ENCODE results near the gene R3HDM4. TPM values are rescaled to one million over a fixed set of nuclear protein-coding genes. Genes with fewer than 3 reads are reported as not detected.
A peak's percentile ranks its signal among the peaks of the same experiment; 100 is the strongest.

R3HDM4 gene
- polyA plus RNA-seq, 4 donors: 29.5 to 52.7 (median 42.3) TPM

DNA sequence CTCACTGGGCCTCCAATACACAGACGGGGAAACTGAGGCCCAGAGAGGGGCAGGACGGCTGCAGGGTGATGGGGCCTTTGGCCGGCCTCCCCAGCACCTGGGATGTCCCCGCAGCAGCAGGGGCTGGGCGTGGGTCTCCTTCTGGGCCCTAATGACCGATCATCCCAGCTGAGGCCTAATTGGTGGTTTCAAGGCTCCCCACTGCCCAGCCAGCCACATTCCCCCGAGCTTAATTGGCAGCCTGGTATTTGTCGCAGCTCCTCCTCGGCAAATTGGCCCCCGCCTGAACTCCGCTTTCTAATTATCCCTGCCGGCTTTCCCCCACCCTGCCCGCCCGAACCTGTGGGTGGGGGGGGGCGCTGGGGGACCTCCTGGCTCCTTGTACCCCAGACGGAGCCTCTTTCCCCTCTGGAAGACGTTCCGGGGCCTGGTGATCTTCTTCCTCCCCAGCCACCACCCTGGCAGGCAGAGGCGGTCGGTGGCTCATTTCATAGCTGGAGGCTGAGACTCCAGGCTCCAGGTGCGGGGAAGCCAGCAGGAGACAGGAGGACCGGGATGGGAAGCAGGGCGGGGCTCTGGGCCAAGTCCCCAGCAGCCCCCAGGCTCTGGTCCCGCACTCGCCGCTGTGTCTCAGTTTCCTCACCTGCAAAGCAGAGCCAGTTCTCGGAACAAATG, 43.9 kb upstream of the R3HDM4 start:
- WGBS, 3 donors: 28 to 57% (median 50%) methylated on average over 24 to 27 of the region's 27 CpGs
- Histone ChIP-seq H3K4me1 (ENCODE audit: control insufficient read depth in 3 of 3, insufficient read depth in 2 of 3, low read depth in 1 of 3, low read length in 2 of 3) (peaks cover 5 to 79% (median 11%) of the 10 kb centered on the region in 3 donors), H3K36me3 (ENCODE audit: control insufficient read depth in 3 of 3, insufficient read depth in 2 of 3, low read depth in 1 of 3, low read length in 3 of 3) (peaks cover 0 to 94% (median 0%) of the 10 kb centered on the region in 3 donors), H3K27me3 (ENCODE audit: control insufficient read depth in 3 of 3, insufficient read depth in 3 of 3, low read length in 3 of 3) (no peaks in the 10 kb centered on the region), H3K4me3 (ENCODE audit: low read depth in 1 of 3, low read length in 3 of 3) (peak overlapping the region in 1 of 3 donors; percentile 54), H3K27ac (ENCODE audit: low read depth in 1 of 3, low read length in 2 of 3) (peak overlapping the region in 1 of 3 donors; percentile 100), H3K9me3 (ENCODE audit: control insufficient read depth in 2 of 2, insufficient read depth in 1 of 2, low read depth in 1 of 2, low read length in 1 of 2) (no peaks in the 10 kb centered on the region)
- DNase-seq (peak in 1 of 2 donors; percentile 84), FAIRE-seq (no peak)

DNA sequence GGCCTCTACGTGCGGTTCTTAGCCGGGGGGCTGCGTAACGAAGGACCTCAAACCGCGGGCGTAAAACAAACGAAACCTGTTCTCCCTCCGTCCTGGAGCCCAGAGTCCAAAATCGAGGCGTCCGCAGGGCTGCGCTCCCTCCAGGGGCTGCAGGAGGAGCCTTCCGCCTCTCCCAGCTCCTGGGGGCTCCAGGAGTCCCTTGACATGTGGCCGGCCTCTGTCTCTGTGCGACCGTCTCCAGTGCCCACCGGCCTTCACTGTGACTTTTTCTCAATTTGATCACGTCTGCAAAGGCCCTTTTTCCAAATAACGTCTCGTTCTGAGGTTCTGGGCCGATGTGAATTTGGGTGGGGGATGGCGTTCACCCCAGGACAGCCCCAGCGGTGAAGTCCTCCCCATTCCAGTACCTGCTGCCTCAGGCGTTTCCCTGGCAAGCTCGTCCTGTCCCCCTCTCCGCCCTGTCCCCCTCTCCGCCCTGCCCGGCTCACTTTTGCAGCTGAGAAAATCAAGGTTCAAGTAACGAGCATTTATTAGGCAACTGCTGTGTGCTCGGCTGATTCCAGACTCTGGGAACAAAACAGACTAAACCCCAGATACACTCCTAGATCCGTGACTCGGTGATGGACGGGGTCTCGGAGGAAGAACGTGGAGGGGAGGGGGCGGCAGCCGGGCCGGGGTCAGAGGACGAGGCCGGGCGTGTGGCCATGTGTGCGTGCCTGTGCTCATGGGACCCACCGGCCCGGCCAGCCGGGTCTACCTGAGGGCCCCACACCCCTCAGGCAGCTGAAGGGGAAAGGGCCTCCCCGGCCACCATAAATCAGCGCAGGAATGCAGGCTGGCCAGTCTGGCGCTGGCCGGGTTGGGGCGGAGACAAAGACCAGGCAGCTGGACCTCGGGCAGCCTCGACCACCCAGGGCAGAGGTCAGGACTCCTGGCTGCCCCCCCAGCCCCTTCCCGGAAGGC, 43.1 kb upstream of the R3HDM4 start:
- WGBS, 3 donors: 54 to 76% (median 60%) methylated on average over 49 to 55 of the region's 55 CpGs
- FAIRE-seq (no peak), DNase-seq (peak in 1 of 2 donors; percentile 89)
- Histone ChIP-seq H3K4me1 (ENCODE audit: control insufficient read depth in 3 of 3, insufficient read depth in 2 of 3, low read depth in 1 of 3, low read length in 2 of 3) (peaks cover 5 to 78% (median 11%) of the 10 kb centered on the region in 3 donors), H3K27me3 (ENCODE audit: control insufficient read depth in 3 of 3, insufficient read depth in 3 of 3, low read length in 3 of 3) (no peaks in the 10 kb centered on the region), H3K36me3 (ENCODE audit: control insufficient read depth in 3 of 3, insufficient read depth in 2 of 3, low read depth in 1 of 3, low read length in 3 of 3) (peaks cover 0 to 93% (median 0%) of the 10 kb centered on the region in 3 donors), H3K27ac (ENCODE audit: low read depth in 1 of 3, low read length in 2 of 3) (peak overlapping the region in 1 of 3 donors; percentile 100), H3K4me3 (ENCODE audit: low read depth in 1 of 3, low read length in 3 of 3) (peak overlapping the region in 1 of 3 donors; percentile 54), H3K9me3 (ENCODE audit: control insufficient read depth in 2 of 2, insufficient read depth in 1 of 2, low read depth in 1 of 2, low read length in 1 of 2) (no peaks in the 10 kb centered on the region)

DNA sequence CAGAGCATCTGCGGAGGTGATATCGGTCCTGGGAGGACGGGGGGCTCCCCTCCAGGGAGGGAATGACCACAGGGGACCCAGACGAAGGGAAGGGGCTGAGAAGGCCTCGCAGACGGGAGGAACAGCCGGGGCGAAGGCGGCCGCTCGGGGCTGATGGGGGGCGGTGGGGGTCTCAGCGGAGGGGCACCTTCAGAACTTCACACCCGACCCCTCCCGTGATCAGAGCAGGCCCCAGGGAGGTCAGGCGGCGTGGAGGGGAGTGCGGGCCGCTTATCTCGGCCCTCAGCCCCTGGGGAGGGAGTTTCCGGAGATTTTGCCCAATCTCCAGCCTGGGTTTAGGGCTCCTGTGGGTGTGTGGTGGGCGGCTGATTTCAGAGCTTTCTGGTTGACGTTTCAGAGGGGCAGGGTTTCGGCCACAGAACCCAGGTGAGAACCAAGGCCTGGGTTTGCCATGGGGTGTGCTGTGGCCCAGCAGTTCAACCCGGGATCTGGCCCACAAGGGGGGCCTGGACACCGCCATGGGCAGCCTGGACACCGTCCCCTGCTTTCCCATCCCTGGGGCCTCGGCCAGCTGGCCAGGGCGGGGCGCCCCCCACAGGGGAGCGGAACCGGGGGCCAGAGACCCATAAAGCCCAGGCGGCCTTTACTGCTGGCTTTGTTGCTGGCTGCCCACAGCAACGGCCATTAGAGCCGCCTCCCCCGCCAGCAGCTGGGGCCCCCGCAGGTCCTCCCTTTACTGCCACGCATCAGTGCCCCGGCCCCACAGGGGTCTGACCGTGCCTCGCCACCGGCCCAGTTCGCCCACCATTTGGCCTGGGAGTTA, 41.9 kb upstream of the R3HDM4 start:
- Histone ChIP-seq H3K4me3 (ENCODE audit: low read depth in 1 of 3, low read length in 3 of 3) (peak overlapping the region in 1 of 3 donors; percentile 54), H3K27ac (ENCODE audit: low read depth in 1 of 3, low read length in 2 of 3) (peak overlapping the region in 1 of 3 donors; percentile 100)
- DNase-seq: peak in 1 of 2 donors; percentile 84

DNA sequence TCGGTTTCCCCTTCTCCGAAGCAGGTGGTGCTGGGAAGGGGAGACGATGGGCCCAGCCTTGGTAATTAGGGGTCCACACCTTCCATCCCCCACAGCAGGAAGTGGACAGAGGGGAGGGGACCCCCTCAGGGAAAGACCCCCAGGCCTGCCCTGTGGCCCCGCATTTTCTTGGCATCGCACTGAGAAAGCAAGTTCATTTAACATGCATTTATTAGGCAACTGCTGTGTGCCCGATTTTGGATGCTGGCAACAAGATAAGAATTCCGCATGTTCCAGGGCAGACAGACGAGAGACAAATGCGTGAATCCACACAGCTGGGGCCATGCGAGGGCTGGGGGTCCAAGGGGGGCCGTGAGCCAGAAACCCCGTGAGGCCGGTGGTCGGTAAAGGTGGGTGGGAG, 41.3 kb upstream of the R3HDM4 start:
- WGBS, 3 donors: 63 to 72% (median 65%) methylated on average over 14 of the region's 14 CpGs
- H3K9me3 ChIP-seq (ENCODE audit: control insufficient read depth in 2 of 2, insufficient read depth in 1 of 2, low read depth in 1 of 2, low read length in 1 of 2): no peaks in the 10 kb centered on the region
- peak overlapping the region in 1 of 3 donors; percentile 54 for H3K4me3 ChIP-seq (ENCODE audit: low read depth in 1 of 3, low read length in 3 of 3)
- H3K36me3 ChIP-seq (ENCODE audit: control insufficient read depth in 3 of 3, insufficient read depth in 2 of 3, low read depth in 1 of 3, low read length in 3 of 3): peaks cover 0 to 92% (median 0%) of the 10 kb centered on the region in 3 donors
- H3K4me1 ChIP-seq (ENCODE audit: control insufficient read depth in 3 of 3, insufficient read depth in 2 of 3, low read depth in 1 of 3, low read length in 2 of 3): peaks cover 5 to 78% (median 11%) of the 10 kb centered on the region in 3 donors
- no peak for FAIRE-seq
- DNase-seq: no peak
- H3K27me3 ChIP-seq (ENCODE audit: control insufficient read depth in 3 of 3, insufficient read depth in 3 of 3, low read length in 3 of 3): no peaks in the 10 kb centered on the region
- peak overlapping the region in 1 of 3 donors; percentile 100 for H3K27ac ChIP-seq (ENCODE audit: low read depth in 1 of 3, low read length in 2 of 3)

More for the DNA sequence above, 41.9 kb upstream of the R3HDM4 start:
- 72 to 76% (median 73%) methylated on average over 35 to 43 of the region's 43 CpGs for WGBS, 3 donors
- Histone ChIP-seq H3K27me3 (ENCODE audit: control insufficient read depth in 3 of 3, insufficient read depth in 3 of 3, low read length in 3 of 3) (no peaks in the 10 kb centered on the region), H3K9me3 (ENCODE audit: control insufficient read depth in 2 of 2, insufficient read depth in 1 of 2, low read depth in 1 of 2, low read length in 1 of 2) (no peaks in the 10 kb centered on the region), H3K4me1 (ENCODE audit: control insufficient read depth in 3 of 3, insufficient read depth in 2 of 3, low read depth in 1 of 3, low read length in 2 of 3) (peaks cover 5 to 74% (median 11%) of the 10 kb centered on the region in 3 donors), H3K36me3 (ENCODE audit: control insufficient read depth in 3 of 3, insufficient read depth in 2 of 3, low read depth in 1 of 3, low read length in 3 of 3) (peaks cover 0 to 92% (median 0%) of the 10 kb centered on the region in 3 donors)
- no peak for FAIRE-seq

DNA sequence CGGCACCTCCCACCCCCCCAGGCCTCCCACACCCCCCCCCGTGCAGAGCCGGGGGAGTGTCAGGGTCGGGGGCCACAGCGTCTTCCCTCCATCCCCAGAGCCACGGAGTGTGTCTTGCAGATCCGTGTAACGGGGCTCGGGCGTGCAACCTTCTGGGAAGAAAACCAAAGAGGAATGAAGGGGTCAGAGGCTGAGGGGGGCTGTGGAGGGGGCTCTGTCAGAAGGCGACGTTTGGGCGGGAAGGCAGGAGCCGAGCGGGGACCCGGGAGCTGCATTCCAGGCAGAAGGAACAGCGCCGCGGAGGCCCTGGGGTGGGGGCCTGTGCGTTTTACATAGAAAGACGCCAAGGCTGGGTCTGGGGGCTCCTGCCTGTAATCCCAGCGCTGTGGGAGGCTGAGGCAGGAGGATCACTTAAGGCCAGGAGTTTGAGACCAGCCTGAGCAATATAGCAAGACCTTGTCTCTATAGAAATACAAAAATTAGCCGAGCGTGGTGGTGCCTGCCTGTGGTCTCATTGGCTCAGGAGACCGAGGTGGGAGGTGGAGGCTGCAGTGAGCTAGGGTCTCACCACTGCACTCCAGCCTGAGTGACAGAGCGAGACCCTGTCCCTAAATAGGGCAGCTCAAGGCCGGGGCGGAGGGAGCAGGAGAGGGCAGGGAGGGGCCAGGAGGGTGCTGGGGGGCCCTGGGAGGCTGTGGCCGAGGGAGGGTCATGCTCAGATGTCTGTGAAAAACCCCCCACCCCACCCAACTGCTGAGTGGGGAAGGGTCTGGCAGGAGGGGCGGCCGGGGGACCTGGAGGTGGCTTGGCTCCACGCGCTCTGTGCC, 40.6 kb upstream of the R3HDM4 start:
- FAIRE-seq (no peak), DNase-seq (peak in 1 of 2 donors; percentile 35)
- WGBS, 3 donors: 34 to 46% (median 45%) methylated on average over 32 to 33 of the region's 33 CpGs
- H3K27ac ChIP-seq (ENCODE audit: low read depth in 1 of 3, low read length in 2 of 3): peak overlapping the region in 1 of 3 donors; percentile 100
- no peaks in the 10 kb centered on the region for H3K27me3 ChIP-seq (ENCODE audit: control insufficient read depth in 3 of 3, insufficient read depth in 3 of 3, low read length in 3 of 3)
- peak overlapping the region in 1 of 3 donors; percentile 54 for H3K4me3 ChIP-seq (ENCODE audit: low read depth in 1 of 3, low read length in 3 of 3)
- peaks cover 5 to 83% (median 11%) of the 10 kb centered on the region in 3 donors for H3K4me1 ChIP-seq (ENCODE audit: control insufficient read depth in 3 of 3, insufficient read depth in 2 of 3, low read depth in 1 of 3, low read length in 2 of 3)
- H3K36me3 ChIP-seq (ENCODE audit: control insufficient read depth in 3 of 3, insufficient read depth in 2 of 3, low read depth in 1 of 3, low read length in 3 of 3): peaks cover 0 to 92% (median 0%) of the 10 kb centered on the region in 3 donors
- no peaks in the 10 kb centered on the region for H3K9me3 ChIP-seq (ENCODE audit: control insufficient read depth in 2 of 2, insufficient read depth in 1 of 2, low read depth in 1 of 2, low read length in 1 of 2)

DNA sequence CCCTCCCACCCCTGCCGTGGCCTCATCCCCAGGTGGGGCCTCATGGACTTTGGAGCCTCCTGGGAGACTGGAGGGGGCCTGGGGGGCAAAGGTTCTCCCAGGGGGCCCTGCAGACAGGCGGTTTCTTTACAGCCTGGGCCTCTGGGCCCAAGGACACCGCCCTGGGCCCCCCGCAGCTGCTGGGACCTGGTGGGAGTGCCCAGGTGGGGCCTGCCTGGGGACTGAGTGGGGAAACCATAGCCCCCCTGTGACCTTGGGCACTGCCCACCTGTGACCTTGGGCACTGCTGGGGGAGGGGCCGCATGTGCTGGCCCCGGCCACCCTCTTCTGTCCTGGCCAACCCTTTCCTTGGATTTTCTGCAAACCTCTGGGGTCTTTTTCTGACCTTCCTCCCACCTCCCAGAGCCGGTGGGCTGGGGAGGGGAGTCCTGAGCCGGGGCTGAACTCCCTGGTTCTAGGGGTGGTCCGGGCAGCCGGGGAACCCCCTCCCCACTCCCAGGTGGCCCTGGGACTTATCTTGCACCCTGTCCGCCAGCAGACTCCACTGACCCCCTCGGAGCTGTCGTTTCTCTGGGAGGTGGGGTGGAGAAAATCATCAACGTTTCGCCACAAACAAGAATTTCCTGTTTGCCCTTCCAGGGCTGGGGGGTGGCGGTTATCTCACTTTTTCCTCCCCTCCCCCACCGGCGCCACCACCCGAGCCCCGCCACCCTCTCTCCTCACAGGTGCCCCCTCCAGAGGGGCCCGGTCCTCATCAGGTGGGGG, 39.8 kb upstream of the R3HDM4 start:
- peak overlapping the region in 1 of 3 donors; percentile 54 for H3K4me3 ChIP-seq (ENCODE audit: low read depth in 1 of 3, low read length in 3 of 3)
- DNase-seq (peak; percentile 58 to 98), FAIRE-seq (no peak)

More for the DNA sequence above, 39.8 kb upstream of the R3HDM4 start:
- peaks cover 0 to 93% (median 0%) of the 10 kb centered on the region in 3 donors for H3K36me3 ChIP-seq (ENCODE audit: control insufficient read depth in 3 of 3, insufficient read depth in 2 of 3, low read depth in 1 of 3, low read length in 3 of 3)
- H3K27me3 ChIP-seq (ENCODE audit: control insufficient read depth in 3 of 3, insufficient read depth in 3 of 3, low read length in 3 of 3): no peaks in the 10 kb centered on the region
- peak overlapping the region in 2 of 3 donors; percentile 2 to 100 for H3K27ac ChIP-seq (ENCODE audit: low read depth in 1 of 3, low read length in 2 of 3)
- H3K9me3 ChIP-seq (ENCODE audit: control insufficient read depth in 2 of 2, insufficient read depth in 1 of 2, low read depth in 1 of 2, low read length in 1 of 2): no peaks in the 10 kb centered on the region
- 9 to 19% (median 12%) methylated on average over 15 to 21 of the region's 21 CpGs for WGBS, 3 donors
- peaks cover 5 to 87% (median 11%) of the 10 kb centered on the region in 3 donors for H3K4me1 ChIP-seq (ENCODE audit: control insufficient read depth in 3 of 3, insufficient read depth in 2 of 3, low read depth in 1 of 3, low read length in 2 of 3)
